Common myeloid progenitor, CD34-positive (primary cell): Measurements from ENCODE around the gene PCLAF. TPM values are rescaled to one million over a fixed set of nuclear protein-coding genes. Genes with fewer than 3 reads are reported as not detected.
A peak's percentile ranks its signal among the peaks of the same experiment; 100 is the strongest.

Experiments used
- CTCF ChIA-PET: fragments of 350-600 bp; sonication (Branson Sonifier 250); formaldehyde crosslinking; loops from one replicate; lab custom pipeline; 2021; ENCODE audit warnings: antibody characterized with exemption; lab: Charles Lee
- POLR2A ChIA-PET: fragments of 350-600 bp; sonication (Branson Sonifier 250); formaldehyde crosslinking; loops from one replicate; lab custom pipeline; 2021; ENCODE audit warnings: antibody characterized with exemption; lab: Charles Lee
- DNase-seq, 3 donors: peaks; one replicate each; pipeline versions ENCODE4 v3.0.0 to v3.0.0-alpha.2; 2013
- H3K27ac ChIP-seq, 2 experiments: 1 replicate in 1 of 2; 2 replicates in 1 of 2; pipeline ENCODE4 v1.7.0; 2013; ENCODE audit warnings: inconsistent platforms in 2 of 2, low read length in 2 of 2, mild to moderate bottlenecking in 2 of 2, low read depth in 1 of 2, moderate library complexity in 1 of 2; ENCODE audit not compliant: severe bottlenecking in 2 of 2, insufficient read depth in 1 of 2, poor library complexity in 1 of 2
- H3K27me3 ChIP-seq, 5 experiments: replicated peaks in 2 of 5; 1 replicate in 3 of 5; 2 replicates in 2 of 5; pipeline versions ENCODE4 v1.6.1 to v1.7.0; 2013; ENCODE audit warnings: low read length in 4 of 5, mild to moderate bottlenecking in 2 of 5, moderate library complexity in 2 of 5, inconsistent platforms in 1 of 5; ENCODE audit not compliant: insufficient read depth in 5 of 5, control insufficient read depth in 4 of 5
- H3K36me3 ChIP-seq, 4 experiments: 1 replicate in 2 of 4; 2 replicates in 2 of 4; pipeline versions ENCODE4 v1.6.1 to v1.7.0; 2013; ENCODE audit warnings: low read length in 3 of 4, control low read depth in 1 of 4, mild to moderate bottlenecking in 1 of 4; ENCODE audit not compliant: control insufficient read depth in 4 of 4, insufficient read depth in 4 of 4
- H3K4me1 ChIP-seq, 4 experiments: 1 replicate in 3 of 4; 2 replicates in 1 of 4; pipeline versions ENCODE4 v1.6.1 to v1.7.1; 2013; ENCODE audit warnings: low read length in 3 of 4, mild to moderate bottlenecking in 3 of 4, control low read depth in 1 of 4, inconsistent platforms in 1 of 4, moderate library complexity in 1 of 4; ENCODE audit not compliant: control insufficient read depth in 4 of 4, insufficient read depth in 4 of 4; ENCODE audit errors: control extremely low read depth in 1 of 4
- H3K4me3 ChIP-seq, 7 experiments: 1 replicate in 4 of 7; 2 replicates in 3 of 7; pipeline versions ENCODE4 v1.5.1 to v1.7.0; 2013; ENCODE audit warnings: mild to moderate bottlenecking in 7 of 7, low read length in 6 of 7, moderate library complexity in 6 of 7, inconsistent platforms in 2 of 7, low read depth in 2 of 7, control low read depth in 1 of 7; ENCODE audit not compliant: insufficient read depth in 4 of 7, control insufficient read depth in 1 of 7; ENCODE audit errors: extremely low read depth in 1 of 7
- H3K9me3 ChIP-seq, 5 experiments: 1 replicate in 4 of 5; 2 replicates in 1 of 5; pipeline versions ENCODE4 v1.6.1 to v1.7.1; 2013; ENCODE audit warnings: low read length in 4 of 5, mild to moderate bottlenecking in 2 of 5, inconsistent platforms in 1 of 5, low read depth in 1 of 5, moderate library complexity in 1 of 5; ENCODE audit not compliant: control insufficient read depth in 4 of 5, insufficient read depth in 2 of 5; ENCODE audit errors: control extremely low read depth in 1 of 5
- WGBS: methylation state at CpG from one replicate; pipeline ENCODE4 v1.1.5; 2013; ENCODE audit not compliant: insufficient coverage; 5-methylcytosine and 5-hydroxymethylcytosine counted together
- polyA plus RNA-seq: library from polyadenylated mRNA; unstranded; fragments of 120-200 nt; gene quantifications from one replicate; pipeline ENCODE4 v1.2.1, GENCODE V29; 2013

The PCLAF gene
- 52.5 TPM for polyA plus RNA-seq

- CTCF ChIA-PET: interaction anchor here (1.5 kb wide), 1 partner anchor 171 kb away, joined by 3 read pairs; no protein-coding TSS in a partner anchor
- Histone ChIP-seq H3K36me3 (peaks cover 0 to 14% (median 1%) of the 10 kb centered on the region in 4 experiments), H3K9me3 (no peaks in the 10 kb centered on the region), H3K27ac (peak within 1 kb of the TSS in 1 of 2 experiments; percentile 70), H3K4me1 (peaks cover 6 to 26% (median 17%) of the 10 kb centered on the region in 4 experiments), H3K27me3 (no peaks in the 10 kb centered on the region), H3K4me3 (peak within 1 kb of the TSS; percentile 81 to 99 (median 91))
- POLR2A ChIA-PET: no interaction called here
- 0% methylated on average over 34 of the region's 38 CpGs for WGBS
- peak; percentile 94 to 97 (median 97) for DNase-seq
These were observed at the start of gene PCLAF for GRCh38 chr15:64381000-64381751. Gene PCLAF (minus strand): TSS chr15:64381441. CDS start chr15:64381371, 70 bp downstream.

DNA sequence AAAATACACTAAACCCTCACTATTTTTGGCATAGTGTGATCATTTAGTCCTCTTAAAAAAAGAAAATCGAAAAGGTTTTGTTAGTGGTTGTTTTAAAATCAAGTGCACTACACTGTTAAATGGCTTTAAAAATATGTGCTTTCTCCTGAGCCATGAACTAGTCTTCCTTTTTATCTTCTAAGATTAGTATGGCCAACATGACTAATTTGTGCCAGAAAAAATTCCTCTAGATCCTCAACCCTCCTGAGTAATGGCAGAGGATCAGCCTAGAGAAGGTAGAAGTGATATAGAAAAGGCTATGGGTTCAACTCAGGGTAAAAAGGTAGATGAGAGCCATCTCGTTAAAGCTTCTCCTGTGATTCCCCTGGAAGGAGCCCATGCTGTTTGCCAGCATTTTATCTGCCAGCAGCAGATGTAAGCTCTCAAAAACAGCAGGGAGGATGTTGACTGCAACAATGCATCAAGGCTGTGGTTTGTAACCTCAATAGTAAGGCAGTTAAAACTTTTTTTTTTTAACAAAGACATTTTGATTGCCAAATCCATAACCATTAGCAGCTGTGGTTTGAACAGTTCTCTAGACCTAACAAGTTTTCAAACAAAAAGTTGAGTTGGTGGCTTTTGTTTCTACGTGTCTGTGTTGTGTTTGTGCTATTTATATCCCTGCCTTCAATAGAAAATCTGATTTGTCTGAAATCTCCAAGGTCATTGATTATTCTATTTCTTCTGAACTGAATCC, 48.9 kb upstream of the PCLAF start:
- peak; percentile 91 to 99 (median 97) for DNase-seq
- 0% methylated on average over 1 of the region's 3 CpGs for WGBS
- CTCF ChIA-PET: interaction anchor here (1.0 to 1.6 kb wide), 6 partner anchors 26 to 223 kb away, joined by 3 to 7 read pairs (median 3); no protein-coding TSS in a partner anchor
- Histone ChIP-seq H3K4me3 (peak overlapping the region in 5 of 7 experiments; percentile 6 to 59 (median 42)), H3K27ac (peak overlapping the region; percentile 46 to 73), H3K9me3 (no peaks in the 10 kb centered on the region), H3K27me3 (no peaks in the 10 kb centered on the region), H3K36me3 (peaks cover 2 to 9% (median 4%) of the 10 kb centered on the region in 4 experiments), H3K4me1 (peaks cover 18 to 41% (median 37%) of the 10 kb centered on the region in 4 experiments)
- POLR2A ChIA-PET: interaction anchor here (0.6 to 1.4 kb wide), 7 partner anchors 9 to 265 kb away, joined by 3 to 12 read pairs (median 4); no protein-coding TSS in a partner anchor

DNA sequence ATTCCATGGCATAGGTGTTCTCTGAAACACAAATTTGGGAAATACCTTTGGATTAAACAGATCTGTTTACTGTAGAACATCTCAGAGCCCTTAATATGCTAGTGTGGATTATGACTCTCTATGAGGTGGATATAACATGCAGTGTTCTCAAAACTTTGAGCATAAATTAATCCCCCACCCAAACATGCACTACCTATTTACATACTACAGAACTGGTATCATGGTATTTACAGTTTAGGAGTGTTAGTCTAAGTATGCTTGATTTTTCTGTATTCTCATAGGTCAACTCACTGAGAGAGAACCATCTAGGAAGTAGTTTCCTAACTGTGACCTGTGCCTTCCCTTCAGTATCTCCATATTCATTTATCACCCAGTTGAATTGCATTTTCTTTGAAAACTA, 48.2 kb upstream of the PCLAF start:
- peaks cover 5 to 11% (median 7%) of the 10 kb centered on the region in 4 experiments for H3K36me3 ChIP-seq
- no peak overlapping the region for H3K4me3 ChIP-seq
- H3K9me3 ChIP-seq: no peaks in the 10 kb centered on the region
- ChIA-PET POLR2A (interaction anchor here (1.0 to 1.4 kb wide), 3 partner anchors 10 to 205 kb away, joined by 3 to 12 read pairs (median 4); no protein-coding TSS in a partner anchor), CTCF (interaction anchor here (1.1 to 5.4 kb wide), 4 partner anchors 28 to 252 kb away, joined by 3 to 41 read pairs (median 15); no protein-coding TSS in a partner anchor)
- peaks cover 18 to 41% (median 37%) of the 10 kb centered on the region in 4 experiments for H3K4me1 ChIP-seq
- no peak for DNase-seq
- peak overlapping the region; percentile 46 to 73 for H3K27ac ChIP-seq
- no peaks in the 10 kb centered on the region for H3K27me3 ChIP-seq

GRCh38 chr15:64426845-64427465, 45.7 kb upstream of the PCLAF start:
- Histone ChIP-seq H3K4me1 (peaks cover 18 to 41% (median 37%) of the 10 kb centered on the region in 4 experiments), H3K27me3 (no peaks in the 10 kb centered on the region), H3K4me3 (peak overlapping the region in 1 of 7 experiments; percentile 16), H3K9me3 (no peaks in the 10 kb centered on the region), H3K36me3 (peaks cover 8 to 21% (median 13%) of the 10 kb centered on the region in 4 experiments), H3K27ac (no peak overlapping the region)
- ChIA-PET POLR2A (interaction anchor here (0.8 to 1.2 kb wide), 3 partner anchors 29 to 35 kb away, joined by 3 to 4 read pairs (median 3); partner anchors contain the start of gene ZNF609), CTCF (interaction anchor here (0.6 to 5.4 kb wide), 24 partner anchors 8 to 274 kb away, joined by 3 to 41 read pairs (median 4); no protein-coding TSS in a partner anchor)
- DNase-seq: peak; percentile 33 to 49 (median 42)
- 84% methylated on average over 5 of the region's 7 CpGs for WGBS

DNA sequence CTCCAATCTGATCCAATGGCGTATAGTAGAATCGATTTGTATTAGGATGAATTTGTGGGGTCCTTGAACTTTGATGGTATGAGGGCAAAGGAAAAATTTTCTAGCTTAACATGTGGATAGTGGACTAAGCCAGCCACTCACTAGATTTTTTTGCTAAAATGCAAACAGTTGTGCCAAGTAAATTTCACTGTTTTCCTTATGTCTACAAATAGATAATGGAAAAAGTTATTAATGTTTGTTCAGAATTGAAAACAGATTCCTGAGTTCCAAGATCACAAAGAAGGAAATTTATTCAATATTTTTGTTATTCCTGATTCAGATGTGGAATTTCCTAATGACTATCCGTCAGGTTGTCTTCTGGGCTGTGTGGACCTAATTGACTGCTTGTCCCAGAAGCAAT, 44.0 kb upstream of the PCLAF start:
- WGBS: 100% methylated on average over 1 of the region's 3 CpGs
- peaks cover 8 to 26% (median 16%) of the 10 kb centered on the region in 4 experiments for H3K36me3 ChIP-seq
- H3K9me3 ChIP-seq: no peaks in the 10 kb centered on the region
- H3K27me3 ChIP-seq: no peaks in the 10 kb centered on the region
- DNase-seq: no peak
- no peak overlapping the region for H3K4me3 ChIP-seq
- H3K4me1 ChIP-seq: peaks cover 18 to 31% (median 24%) of the 10 kb centered on the region in 4 experiments
- POLR2A ChIA-PET: no interaction called here
- CTCF ChIA-PET: interaction anchor here (0.7 to 5.4 kb wide), 6 partner anchors 35 to 257 kb away, joined by 4 to 41 read pairs (median 4); no protein-coding TSS in a partner anchor
- no peak overlapping the region for H3K27ac ChIP-seq

DNA sequence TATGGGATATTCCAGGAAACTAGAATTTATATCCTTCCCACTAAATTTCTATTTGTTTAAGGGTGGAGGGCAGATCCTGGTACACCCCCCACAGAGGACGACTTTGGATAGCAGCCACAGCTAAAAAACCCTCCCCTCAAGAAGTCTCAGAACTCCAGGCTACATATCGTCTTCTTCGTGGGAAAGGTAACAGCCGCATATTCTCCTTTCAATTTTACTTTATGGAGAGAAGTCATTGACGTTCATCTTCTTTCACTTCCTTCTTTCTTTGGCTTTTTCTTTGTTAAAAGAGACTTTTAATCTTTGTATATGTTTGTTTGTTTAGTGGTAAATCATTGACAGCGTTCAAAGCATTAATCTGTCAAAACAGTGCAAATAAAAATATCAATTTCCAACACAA, 42.7 kb upstream of the PCLAF start:
- DNase-seq: no peak
- H3K4me3 ChIP-seq: no peak overlapping the region
- peaks cover 6 to 19% (median 14%) of the 10 kb centered on the region in 4 experiments for H3K4me1 ChIP-seq
- no peak overlapping the region for H3K27ac ChIP-seq
- H3K9me3 ChIP-seq: no peaks in the 10 kb centered on the region
- no peaks in the 10 kb centered on the region for H3K27me3 ChIP-seq
- 100% methylated on average over 4 of the region's 6 CpGs for WGBS
- peaks cover 8 to 29% (median 16%) of the 10 kb centered on the region in 4 experiments for H3K36me3 ChIP-seq
- CTCF ChIA-PET: interaction anchor here (1.7 to 5.4 kb wide), 3 partner anchors 36 to 258 kb away, joined by 5 to 41 read pairs (median 16); no protein-coding TSS in a partner anchor
- POLR2A ChIA-PET: no interaction called here
